GM21390 (cell line): ENCODE results near the gene MYO15B.

Source experiments
- ATAC-seq: cut with Tn5 transposase; IDR thresholded peaks from one replicate; pipeline ENCODE4 v1.9.1; 2021; ENCODE audit not compliant: unreplicated experiment

Gene MYO15B

GRCh38 chr17:75587675-75588595 lies at the start of gene MYO15B:
Gene MYO15B (plus strand): TSS chr17:75587800. CDS start chr17:75588058, 258 bp downstream.
- no peak for ATAC-seq

GRCh38 chr17:75539967-75540729 lies 47.5 kb upstream of the MYO15B start:
- ATAC-seq: no peak

GRCh38 chr17:75540923-75541503 lies 46.6 kb upstream of the MYO15B start:
- no peak for ATAC-seq

GRCh38 chr17:75542229-75542628 lies 45.4 kb upstream of the MYO15B start:
- ATAC-seq: no peak

GRCh38 chr17:75542728-75543336 lies 44.8 kb upstream of the MYO15B start:
- no peak for ATAC-seq

- ATAC-seq: no peak
Measured at GRCh38 chr17:75544250-75544649, 43.4 kb upstream of the MYO15B start.

- no peak for ATAC-seq
Measured at GRCh38 chr17:75546181-75546580, 41.4 kb upstream of the MYO15B start.

- ATAC-seq: no peak
Measured at GRCh38 chr17:75547091-75547490, 40.5 kb upstream of the MYO15B start.

- no peak for ATAC-seq
Measured at GRCh38 chr17:75548813-75549212, 38.8 kb upstream of the MYO15B start.

- ATAC-seq: no peak
Measured at GRCh38 chr17:75549246-75550138, 38.1 kb upstream of the MYO15B start.

GRCh38 chr17:75550139-75550465 lies 37.5 kb upstream of the MYO15B start:
- ATAC-seq: no peak

- no peak for ATAC-seq
Measured at GRCh38 chr17:75551266-75551665, 36.3 kb upstream of the MYO15B start.

- ATAC-seq: no peak
Measured at GRCh38 chr17:75552425-75553294, 34.9 kb upstream of the MYO15B start.

GRCh38 chr17:75553295-75554110 lies 34.1 kb upstream of the MYO15B start:
- ATAC-seq: no peak

- ATAC-seq: no peak
Measured at GRCh38 chr17:75555679-75556153, 31.9 kb upstream of the MYO15B start.

GRCh38 chr17:75557075-75557851 lies 30.3 kb upstream of the MYO15B start:
- no peak for ATAC-seq

GRCh38 chr17:75557852-75558665 lies 29.5 kb upstream of the MYO15B start:
- ATAC-seq: no peak
